Stomach (tissue), 9 donors: ENCODE measurements around the gene FBXL20. TPM values are rescaled to one million over a fixed set of nuclear protein-coding genes. Genes with fewer than 3 reads are reported as not detected.
"Not testable (repeated sequence)": the region's sequence is repeated elsewhere in the genome, so short reads cannot be mapped to it uniquely, and the experiment has no call there.

Source experiments
- DNase-seq, 2 donors: peaks; one replicate each; pipeline versions ENCODE4 v3.0.0 to v3.0.0-alpha.2; 2013 to 2019
- H3K27ac ChIP-seq, 5 donors: fragments of 200-600 bp in 4 of 5; sonication (generic) in 4 of 5; one replicate each; pipeline ENCODE4 v1.5.1; 2013 to 2019; ENCODE audit warnings: mild to moderate bottlenecking in 1 of 5, moderate library complexity in 1 of 5
- H3K27me3 ChIP-seq, 3 donors: fragments of 200-600 bp; sonication (generic); one replicate each; pipeline ENCODE4 v1.5.1; 2017 to 2019; ENCODE audit warnings: mixed run types in 1 of 3
- H3K36me3 ChIP-seq, 4 donors: fragments of 200-600 bp; sonication (generic); 1 replicate in 3 of 4; 2 replicates in 1 of 4; pipeline ENCODE4 v1.5.1; 2016 to 2019
- H3K4me1 ChIP-seq, 4 donors: fragments of 200-600 bp; sonication (generic); one replicate each; pipeline ENCODE4 v1.5.1; 2016 to 2019
- H3K4me3 ChIP-seq, 4 donors: fragments of 200-600 bp; sonication (generic) in 3 of 4; one replicate each; pipeline ENCODE4 v1.5.1; 2016 to 2019; ENCODE audit warnings: mild to moderate bottlenecking in 1 of 4
- H3K9me3 ChIP-seq, 4 donors: fragments of 200-600 bp; sonication (generic); one replicate each; pipeline ENCODE4 v1.5.1; 2016 to 2019
- EP300 ChIP-seq: sonication (generic); formaldehyde crosslinking; IDR thresholded peaks from one replicate; pipeline ENCODE4 v1.6.1; 2017; ENCODE audit warnings: antibody characterized with exemption
- POLR2A ChIP-seq, 4 donors: fragments of 450-650 bp; IDR thresholded peaks; one replicate each; pipeline ENCODE4 v1.6.1; 2016; ENCODE audit warnings: antibody characterized with exemption in 4 of 4, control low read depth in 2 of 4, mild to moderate bottlenecking in 1 of 4, moderate library complexity in 1 of 4
- POLR2AphosphoS5 ChIP-seq, 3 donors: sonication (generic); formaldehyde crosslinking; IDR thresholded peaks; one replicate each; pipeline ENCODE4 v1.6.1; 2016; ENCODE audit warnings: antibody characterized with exemption in 3 of 3
- WGBS, 5 donors: extraction: QIAGEN DNeasy Blood & Tissue Kit in 3 of 5; methylation state at CpG; one replicate each; pipeline versions ENCODE4 v1.1.5 to v1.1.7; 2013 to 2018; 5-methylcytosine and 5-hydroxymethylcytosine counted together
- intact Hi-C: fragments of 100-400 bp; cut with DNase I; formaldehyde crosslinking; loops from one replicate; pipeline ENCODE4 v1.15.1; 2023; ENCODE audit warnings: low total_unique reads
- polyA plus RNA-seq, 3 donors: library from polyadenylated mRNA; stranded (reverse); fragments of 200-250 nt; gene quantifications; one replicate each; pipeline ENCODE4 v1.2.3, GENCODE V29; 2013
- total RNA-seq, 5 donors: library from RNA; depleted of rRNA; stranded (reverse); fragments of >200 nt; gene quantifications; one replicate each; pipeline versions ENCODE4 v1.1.0 to v1.2.3, GENCODE V29; 2014 to 2016
- TF ChIP-seq, protein P1 (sequence below), 7 experiments: fragments of 450-650 bp in 4 of 7; fragments of 200-600 bp in 3 of 7; sonication (generic) in 3 of 7; IDR thresholded peaks; one replicate each; pipeline ENCODE4 v1.5.1; 2016 to 2019; ENCODE audit warnings: antibody characterized with exemption in 7 of 7, control low read depth in 2 of 7, mild to moderate bottlenecking in 1 of 7
- donor health status: healthy with polysubstance abuse.
- donor health status: Bipolar disorder and iron deficiency.
- donor health status: healthy.

The FBXL20 gene
- total and polyA plus RNA-seq, 8 donors, result 1.5 to 18.4 (median 8.0) TPM

DNA sequence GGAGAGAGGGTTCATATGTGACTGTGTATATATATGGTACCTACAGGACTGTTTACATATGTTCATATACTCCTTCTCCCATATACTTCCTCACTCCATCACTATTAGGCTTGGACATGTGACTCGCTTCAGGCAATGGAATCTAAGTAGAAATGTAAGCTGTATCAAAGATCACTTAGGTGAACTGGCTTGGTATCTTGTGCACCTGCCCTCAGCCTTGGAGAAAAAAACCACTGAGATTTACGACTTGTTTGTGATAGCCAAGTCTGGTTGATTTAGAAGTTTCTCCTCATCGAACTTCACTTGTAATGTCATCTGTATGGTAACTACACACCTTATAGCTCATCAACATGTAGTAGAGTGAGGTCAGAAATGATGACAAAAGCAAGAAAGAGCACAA is 59.9 kb downstream of the FBXL20 start:
- 79 to 92% (median 87%) methylated on average over 3 of the region's 3 CpGs for WGBS, 5 donors
- Histone ChIP-seq H3K27me3 (no peaks in the 10 kb centered on the region), H3K4me1 (peaks cover 0 to 1% (median 0%) of the 10 kb centered on the region in 4 donors), H3K36me3 (peaks cover 0 to 37% (median 33%) of the 10 kb centered on the region in 4 donors), H3K27ac (no peak overlapping the region), H3K4me3 (no peak overlapping the region), H3K9me3 (no peaks in the 10 kb centered on the region)
- intact Hi-C loops, result no loop called here
- TF ChIP-seq POLR2AphosphoS5 (IDR thresholded peaks at IDR 0.05) (no peak), EP300 (no peak), POLR2A (IDR thresholded peaks at IDR 0.05) (no peak)
- TF ChIP-seq, protein P1, sequence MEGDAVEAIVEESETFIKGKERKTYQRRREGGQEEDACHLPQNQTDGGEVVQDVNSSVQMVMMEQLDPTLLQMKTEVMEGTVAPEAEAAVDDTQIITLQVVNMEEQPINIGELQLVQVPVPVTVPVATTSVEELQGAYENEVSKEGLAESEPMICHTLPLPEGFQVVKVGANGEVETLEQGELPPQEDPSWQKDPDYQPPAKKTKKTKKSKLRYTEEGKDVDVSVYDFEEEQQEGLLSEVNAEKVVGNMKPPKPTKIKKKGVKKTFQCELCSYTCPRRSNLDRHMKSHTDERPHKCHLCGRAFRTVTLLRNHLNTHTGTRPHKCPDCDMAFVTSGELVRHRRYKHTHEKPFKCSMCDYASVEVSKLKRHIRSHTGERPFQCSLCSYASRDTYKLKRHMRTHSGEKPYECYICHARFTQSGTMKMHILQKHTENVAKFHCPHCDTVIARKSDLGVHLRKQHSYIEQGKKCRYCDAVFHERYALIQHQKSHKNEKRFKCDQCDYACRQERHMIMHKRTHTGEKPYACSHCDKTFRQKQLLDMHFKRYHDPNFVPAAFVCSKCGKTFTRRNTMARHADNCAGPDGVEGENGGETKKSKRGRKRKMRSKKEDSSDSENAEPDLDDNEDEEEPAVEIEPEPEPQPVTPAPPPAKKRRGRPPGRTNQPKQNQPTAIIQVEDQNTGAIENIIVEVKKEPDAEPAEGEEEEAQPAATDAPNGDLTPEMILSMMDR (IDR thresholded peaks at IDR 0.05), result no peak
- DNase-seq, result no peak

DNA sequence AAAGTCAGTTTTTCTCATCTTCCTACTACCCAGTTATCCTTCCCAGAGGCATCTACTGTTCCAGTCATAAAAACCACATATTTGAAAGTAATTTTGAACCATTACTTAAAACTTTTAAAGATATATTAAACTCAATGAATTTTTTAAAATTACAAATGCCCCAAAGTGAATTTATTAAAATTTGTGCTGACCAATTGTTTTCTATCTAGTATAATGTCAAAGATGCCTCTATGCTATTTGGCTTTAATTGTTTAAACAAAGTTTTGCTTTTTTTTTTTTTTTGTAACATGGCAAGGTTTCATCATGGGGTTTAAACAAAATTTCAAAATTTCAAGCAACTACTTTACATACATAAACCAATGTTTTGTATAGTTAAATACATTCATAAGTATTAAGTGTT is 60.7 kb downstream of the FBXL20 start:
- Histone ChIP-seq H3K27me3 (no peaks in the 10 kb centered on the region), H3K4me3 (no peak overlapping the region), H3K4me1 (peaks cover 0 to 10% (median 0%) of the 10 kb centered on the region in 4 donors), H3K36me3 (peaks cover 0 to 39% (median 33%) of the 10 kb centered on the region in 4 donors), H3K27ac (no peak overlapping the region), H3K9me3 (no peaks in the 10 kb centered on the region)
- no peak for DNase-seq
- intact Hi-C loops, result no loop called here
- TF ChIP-seq POLR2AphosphoS5 (IDR thresholded peaks at IDR 0.05) (no peak), EP300 (no peak), POLR2A (IDR thresholded peaks at IDR 0.05) (no peak)
- TF ChIP-seq, protein P1 (IDR thresholded peaks at IDR 0.05), result no peak

DNA sequence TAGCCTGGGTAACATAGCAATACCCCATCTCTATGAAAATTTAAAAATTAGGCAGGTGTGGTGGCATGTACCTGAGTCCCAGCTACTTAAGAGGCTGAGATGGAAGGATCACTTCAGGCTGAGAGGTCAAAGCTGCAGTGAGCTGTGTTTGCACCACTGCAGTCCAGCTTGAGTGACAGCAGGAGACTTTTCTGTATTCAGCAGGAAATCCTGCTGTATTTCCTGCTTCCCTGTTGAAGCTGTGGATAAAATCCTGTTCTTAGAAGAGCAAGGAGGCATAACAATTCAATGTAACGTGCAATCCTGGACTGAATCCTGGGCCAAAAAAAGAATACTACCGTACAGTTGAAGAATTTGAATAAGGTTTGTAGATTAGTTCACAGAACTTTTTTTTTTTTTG is 62.2 kb downstream of the FBXL20 start:
- H3K4me3 ChIP-seq, result no peak overlapping the region
- 38 to 72% (median 53%) methylated on average over 2 of the region's 2 CpGs for WGBS, 5 donors
- intact Hi-C loops, result no loop called here
- peaks cover 0 to 11% (median 0%) of the 10 kb centered on the region in 4 donors for H3K4me1 ChIP-seq
- TF ChIP-seq POLR2AphosphoS5 (IDR thresholded peaks at IDR 0.05), result no peak
- TF ChIP-seq EP300, result no peak
- TF ChIP-seq, protein P1 (IDR thresholded peaks at IDR 0.05), result no peak
- TF ChIP-seq POLR2A (IDR thresholded peaks at IDR 0.05), result no peak
- peak in 1 of 2 donors; percentile 21 for DNase-seq
- no peaks in the 10 kb centered on the region for H3K9me3 ChIP-seq
- H3K27ac ChIP-seq, result no peak overlapping the region
- peaks cover 0 to 39% (median 33%) of the 10 kb centered on the region in 4 donors for H3K36me3 ChIP-seq
- H3K27me3 ChIP-seq, result no peaks in the 10 kb centered on the region

DNA sequence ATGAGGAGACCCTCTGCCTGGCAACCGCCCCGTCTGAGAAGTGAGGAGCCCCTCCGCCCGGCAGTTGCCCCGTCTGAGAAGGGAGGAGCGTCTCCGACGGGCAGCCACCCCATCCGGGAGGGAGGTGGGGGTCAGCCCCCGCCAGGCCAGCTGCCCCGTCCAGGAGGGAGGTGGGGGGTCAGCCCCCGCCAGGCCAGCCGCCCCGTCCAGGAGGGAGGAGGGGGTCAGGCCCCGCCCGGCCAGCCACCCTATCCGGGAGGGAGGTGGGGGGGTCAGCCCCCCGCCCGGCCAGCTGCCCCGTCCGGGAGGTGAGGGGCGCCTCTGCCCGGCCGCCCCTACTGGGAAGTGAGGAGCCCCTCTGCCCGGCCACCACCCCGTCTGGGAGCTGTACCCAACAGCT is 63.8 kb downstream of the FBXL20 start:
- WGBS, 5 donors, result 95 to 99% (median 97%) methylated on average over 14 to 26 of the region's 26 CpGs

DNA sequence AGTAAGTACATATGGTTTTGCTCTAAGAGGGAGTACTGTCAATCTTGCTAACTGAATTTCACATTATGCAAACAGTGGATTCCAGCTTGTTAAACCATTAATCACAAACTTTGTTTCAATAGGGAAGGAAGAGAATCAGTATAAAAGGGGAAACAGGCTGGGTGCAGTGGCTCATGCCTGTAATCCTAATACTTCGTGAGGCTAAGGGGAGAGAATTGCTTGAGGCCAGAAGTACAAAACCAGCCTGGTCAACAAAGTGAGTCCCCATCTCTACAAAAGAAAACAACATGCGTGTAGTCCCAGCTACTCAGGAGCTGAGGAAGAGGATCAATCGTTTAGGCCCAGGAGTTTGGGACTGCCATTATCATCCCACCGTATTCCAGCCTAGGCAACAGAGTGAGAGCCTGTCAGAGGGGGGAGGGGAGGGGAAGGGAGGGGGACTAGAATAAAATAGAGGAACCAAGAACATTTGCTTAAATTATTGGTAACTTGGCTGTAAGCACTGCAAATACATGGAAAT is 65.7 kb downstream of the FBXL20 start:
- H3K4me1 ChIP-seq, result peaks cover 0 to 11% (median 4%) of the 10 kb centered on the region in 4 donors

More for the DNA sequence above, 63.8 kb downstream of the FBXL20 start:
- intact Hi-C loops, H3K4me3 ChIP-seq, H3K9me3 ChIP-seq, H3K27ac ChIP-seq, DNase-seq, H3K27me3 ChIP-seq: not testable (repeated sequence)
- peaks cover 0 to 38% (median 32%) of the 10 kb centered on the region in 4 donors for H3K36me3 ChIP-seq
- peaks cover 0 to 11% (median 0%) of the 10 kb centered on the region in 4 donors for H3K4me1 ChIP-seq

DNA sequence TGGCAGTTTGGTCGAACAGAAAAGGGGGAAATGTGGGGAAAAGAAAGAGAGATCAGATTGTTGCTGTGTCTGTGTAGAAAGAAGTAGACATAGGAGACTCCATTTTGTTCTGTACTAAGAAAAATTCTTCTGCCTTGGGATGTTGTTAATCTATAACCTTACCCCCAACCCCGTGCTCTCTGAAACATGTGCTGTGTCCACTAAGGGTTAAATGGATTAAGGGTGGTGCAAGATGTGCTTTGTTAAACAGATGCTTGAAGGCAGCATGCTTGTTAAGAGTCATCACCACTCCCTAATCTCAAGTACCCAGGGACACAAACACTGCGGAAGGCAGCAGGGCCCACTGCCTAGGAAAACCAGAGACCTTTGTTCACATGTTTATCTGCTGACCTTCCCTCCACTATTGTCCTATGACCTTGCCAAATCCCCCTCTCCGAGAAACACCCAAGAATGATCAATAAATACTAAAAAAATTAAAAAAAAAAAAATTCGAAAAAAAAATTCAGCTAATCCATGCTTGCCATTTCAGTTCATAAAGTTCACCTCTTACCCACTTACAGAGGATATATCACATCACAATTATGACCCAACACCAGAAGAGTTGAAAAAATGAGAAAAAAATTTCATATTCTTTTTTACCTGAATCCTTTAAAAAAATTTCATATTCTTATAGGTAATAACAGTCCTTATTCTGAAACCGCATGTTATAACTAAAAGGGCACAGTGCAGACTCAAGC is 67.2 kb downstream of the FBXL20 start:
- H3K9me3 ChIP-seq, intact Hi-C loops, H3K4me3 ChIP-seq, H3K36me3 ChIP-seq, H3K27me3 ChIP-seq, DNase-seq, H3K27ac ChIP-seq: not testable (repeated sequence)
- 81 to 93% (median 89%) methylated on average over 5 to 6 of the region's 6 CpGs for WGBS, 5 donors
- H3K4me1 ChIP-seq, result peaks cover 0 to 11% (median 4%) of the 10 kb centered on the region in 4 donors

More for the DNA sequence above, 65.7 kb downstream of the FBXL20 start:
- peak overlapping the region in 1 of 5 donors; percentile 35 for H3K27ac ChIP-seq
- no peaks in the 10 kb centered on the region for H3K27me3 ChIP-seq
- WGBS, 5 donors, result 64 to 80% (median 69%) methylated on average over 4 of the region's 4 CpGs
- no peaks in the 10 kb centered on the region for H3K9me3 ChIP-seq
- H3K36me3 ChIP-seq, result peaks cover 0 to 21% (median 17%) of the 10 kb centered on the region in 4 donors
- intact Hi-C loops, result no loop called here
- no peak for TF ChIP-seq POLR2AphosphoS5 (IDR thresholded peaks at IDR 0.05)
- no peak for DNase-seq
- H3K4me3 ChIP-seq, result no peak overlapping the region
